HG02970 (cell line): ENCODE measurements around the gene KLHL3.

Source experiments
- ATAC-seq: cut with Tn5 transposase; IDR thresholded peaks from one replicate; pipeline ENCODE4 v1.9.1; 2021; ENCODE audit warnings: mild to moderate bottlenecking, moderate library complexity, moderate number of reproducible peaks; ENCODE audit not compliant: unreplicated experiment, low FRiP score

The KLHL3 gene

DNA sequence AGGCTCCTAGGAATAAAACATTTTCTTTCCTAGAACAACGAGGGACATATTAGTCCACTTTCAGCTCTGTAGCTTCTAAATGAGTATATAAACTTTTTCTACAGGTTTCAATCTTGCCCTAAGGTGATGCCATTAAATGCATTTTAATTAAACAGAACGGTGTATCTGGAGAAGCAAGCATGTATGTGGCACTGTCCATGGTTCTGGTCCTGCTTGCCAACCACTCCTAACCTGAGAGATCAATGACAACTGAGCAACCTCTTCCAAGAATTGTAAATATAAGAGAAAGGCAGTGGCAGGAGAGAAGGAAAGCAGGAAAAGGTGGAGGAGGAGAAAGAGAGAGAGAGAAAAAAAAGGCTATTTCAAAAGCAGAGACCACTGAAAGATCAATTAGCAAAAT lies 141.2 kb downstream of the KLHL3 start:
- ATAC-seq: no peak

GRCh38 chr5:137592317-137592716 lies 143.6 kb downstream of the KLHL3 start:
- ATAC-seq: no peak

DNA sequence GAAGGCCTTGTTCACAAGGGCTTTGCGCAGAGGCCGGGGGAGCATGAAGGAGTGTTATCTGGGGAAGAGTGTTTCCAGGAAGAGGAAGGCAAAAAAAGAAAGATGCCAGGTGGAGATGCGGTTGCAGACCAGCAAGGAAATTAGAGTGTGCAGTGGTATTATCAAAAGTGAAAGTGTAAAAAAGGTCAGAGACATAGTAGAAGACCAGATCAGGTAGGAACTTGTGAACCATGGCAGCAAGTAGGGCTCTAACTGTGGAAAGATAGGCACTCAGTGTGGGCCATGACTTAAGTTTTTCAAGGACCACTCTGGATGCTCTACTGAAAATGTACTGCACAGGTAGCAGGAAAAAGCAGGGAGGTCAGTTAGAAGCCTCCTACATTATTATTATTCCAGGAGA lies 146.7 kb downstream of the KLHL3 start:
- ATAC-seq: no peak

- ATAC-seq: no peak
Measured at GRCh38 chr5:137587919-137588318, 148.0 kb downstream of the KLHL3 start.

- no peak for ATAC-seq
Measured at GRCh38 chr5:137584262-137584661, 151.6 kb downstream of the KLHL3 start.

- ATAC-seq: no peak
Measured at GRCh38 chr5:137583129-137583528, 152.8 kb downstream of the KLHL3 start.

GRCh38 chr5:137582218-137582617 lies 153.7 kb downstream of the KLHL3 start:
- no peak for ATAC-seq

GRCh38 chr5:137581776-137582175 lies 154.1 kb downstream of the KLHL3 start:
- ATAC-seq: no peak

GRCh38 chr5:137580030-137580429 lies 155.9 kb downstream of the KLHL3 start:
- no peak for ATAC-seq

- ATAC-seq: no peak
Measured at GRCh38 chr5:137575847-137576246, 160.0 kb downstream of the KLHL3 start.

DNA sequence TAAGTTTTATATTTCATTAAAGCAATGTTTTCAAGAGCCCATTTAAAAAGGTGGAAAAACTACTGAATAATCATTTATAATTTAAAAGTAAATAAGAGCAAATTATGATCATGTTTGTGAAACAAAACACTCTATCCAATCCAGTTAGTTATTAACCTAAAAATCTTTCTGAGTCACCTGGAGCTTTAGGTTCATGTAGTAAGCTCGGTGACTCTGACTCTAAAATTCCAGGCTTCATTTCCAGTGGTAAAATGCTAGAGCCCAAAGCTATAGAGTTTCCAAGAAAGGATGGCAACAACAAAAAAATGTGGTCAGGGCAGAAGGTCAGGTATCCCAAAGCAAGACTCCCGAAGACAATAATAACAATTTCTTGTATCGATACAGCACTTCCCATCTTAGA lies 160.7 kb downstream of the KLHL3 start:
- no peak for ATAC-seq

- ATAC-seq: no peak
Measured at GRCh38 chr5:137573376-137573775, 162.5 kb downstream of the KLHL3 start.

DNA sequence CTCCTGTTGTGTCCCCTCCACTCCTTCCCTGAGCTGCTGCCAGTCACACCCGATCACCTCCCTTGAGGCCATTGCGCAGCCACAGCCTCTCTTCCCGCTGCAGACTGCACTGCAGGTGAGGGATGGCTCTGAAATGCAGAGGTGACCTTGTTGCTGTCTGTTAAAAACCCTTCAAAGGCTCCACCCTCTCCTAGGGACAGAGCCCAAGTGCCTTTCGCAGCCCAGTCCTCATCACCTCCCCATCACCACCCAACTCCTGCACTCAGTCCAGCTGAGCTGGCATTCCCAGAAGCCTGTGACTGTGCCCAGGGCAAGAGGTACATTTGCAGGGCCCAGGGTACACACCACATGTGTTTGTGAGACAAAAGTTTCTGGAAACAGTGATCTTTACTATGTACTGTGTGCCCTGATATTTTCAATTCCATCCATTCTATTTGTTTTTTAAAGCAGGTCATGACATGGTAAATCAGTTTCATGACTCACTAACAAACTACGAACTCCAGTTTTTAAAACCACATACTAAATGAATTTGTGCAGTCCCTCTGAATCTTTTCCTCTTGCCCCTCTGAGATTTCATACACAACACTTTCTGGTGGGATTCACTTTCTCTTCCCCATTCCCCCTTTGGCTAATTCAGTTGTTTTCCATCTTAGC lies 163.7 kb downstream of the KLHL3 start:
- ATAC-seq: no peak

DNA sequence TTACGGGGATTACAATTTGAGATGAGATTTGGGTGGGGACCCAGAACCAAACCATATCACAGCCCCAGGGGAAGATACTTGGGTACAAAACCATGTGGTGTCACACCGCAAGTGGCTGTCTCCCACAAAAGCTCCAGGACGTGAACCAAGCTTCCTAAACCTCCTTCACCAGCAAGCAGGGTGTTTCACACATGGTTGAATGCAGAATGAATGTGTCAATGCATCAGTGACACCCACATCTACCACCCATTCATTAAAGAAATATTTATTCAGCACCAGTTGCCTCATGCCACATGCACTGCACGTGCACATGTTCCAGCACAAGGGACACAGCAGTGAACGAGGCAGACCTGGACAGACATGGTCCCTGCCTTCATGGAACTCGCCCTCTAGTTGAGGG lies 165.8 kb downstream of the KLHL3 start:
- no peak for ATAC-seq
